Measurements from ENCODE around the gene CCDC146.
"Not testable (repeated sequence)": the region's sequence is repeated elsewhere in the genome, so short reads cannot be mapped to it uniquely, and the experiment has no call there.

CCDC146 gene

GRCh38 chr7:77152232-77152631 is 29.8 kb downstream of the CCDC146 start:
- DNase-seq, result not testable (repeated sequence)

DNA sequence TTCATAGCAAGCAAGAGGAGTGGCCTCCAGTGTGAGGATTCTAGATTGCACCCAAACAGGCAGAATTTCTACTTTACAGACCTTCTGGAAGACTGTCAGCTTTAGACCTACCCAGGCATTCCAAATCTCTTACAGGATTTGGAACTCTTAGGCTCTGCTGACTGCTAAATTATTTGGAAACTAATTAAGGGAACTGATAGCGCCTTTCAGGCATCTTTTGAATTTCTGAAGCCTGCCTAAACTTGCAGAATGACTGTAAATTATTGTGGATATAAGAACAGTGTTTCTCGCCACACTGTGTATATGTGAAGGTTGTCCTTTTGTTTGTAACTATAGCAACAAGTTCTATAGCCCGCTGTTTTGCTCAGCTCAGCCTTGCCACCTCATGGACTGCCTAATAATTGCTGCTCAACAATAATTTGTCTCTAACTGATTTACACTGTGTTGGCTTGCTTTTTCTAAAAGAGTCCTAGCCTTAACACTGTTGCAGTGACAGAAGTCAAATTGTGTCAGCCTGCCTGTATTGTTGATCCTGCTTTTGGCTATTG is 32.6 kb downstream of the CCDC146 start:
- DNase-seq, result peak in 1 of 2 donors; percentile 18

DNA sequence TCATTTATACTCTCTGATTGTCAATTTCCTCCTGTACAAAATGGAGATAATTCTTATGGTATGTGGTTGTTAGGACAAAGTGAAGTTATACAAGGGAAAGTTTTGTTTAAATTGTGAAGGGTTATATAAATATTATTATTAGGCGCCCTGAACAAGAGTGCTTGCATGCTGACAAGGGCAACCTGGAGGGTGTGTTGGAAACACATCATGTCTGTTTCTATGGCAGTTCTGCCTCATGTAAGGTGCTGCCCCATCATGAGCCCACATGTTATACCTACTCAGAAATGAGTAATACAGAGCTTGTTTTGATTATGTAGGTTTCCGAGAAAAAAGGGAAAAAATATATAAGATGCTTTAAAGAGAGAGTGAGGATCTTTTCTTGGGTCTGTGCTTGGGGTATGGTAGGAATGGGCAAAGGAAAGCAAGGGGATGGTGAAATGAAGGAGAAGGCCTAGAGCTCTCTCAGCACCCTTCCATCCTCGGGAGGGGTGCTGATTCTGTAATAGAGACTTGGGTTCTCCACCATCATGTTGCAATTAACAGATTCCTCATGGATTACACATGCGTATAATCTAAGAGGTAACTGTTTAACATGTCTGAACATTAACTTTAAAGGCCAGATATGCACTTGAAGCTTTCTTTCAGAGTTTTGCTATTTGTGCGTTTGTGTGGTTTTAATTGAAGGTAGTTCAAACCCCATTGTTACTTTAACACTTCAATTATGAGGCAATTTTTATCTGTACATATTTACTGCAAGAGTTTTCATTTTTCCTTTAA is 33.4 kb downstream of the CCDC146 start:
- DNase-seq, result peak in 1 of 2 donors; percentile 6

GRCh38 chr7:77157034-77157433 is 34.6 kb downstream of the CCDC146 start:
- DNase-seq, result not testable (repeated sequence)

- DNase-seq, result peak in 1 of 2 donors; percentile 8
Observed at GRCh38 chr7:77157446-77157845, 35.0 kb downstream of the CCDC146 start.

DNA sequence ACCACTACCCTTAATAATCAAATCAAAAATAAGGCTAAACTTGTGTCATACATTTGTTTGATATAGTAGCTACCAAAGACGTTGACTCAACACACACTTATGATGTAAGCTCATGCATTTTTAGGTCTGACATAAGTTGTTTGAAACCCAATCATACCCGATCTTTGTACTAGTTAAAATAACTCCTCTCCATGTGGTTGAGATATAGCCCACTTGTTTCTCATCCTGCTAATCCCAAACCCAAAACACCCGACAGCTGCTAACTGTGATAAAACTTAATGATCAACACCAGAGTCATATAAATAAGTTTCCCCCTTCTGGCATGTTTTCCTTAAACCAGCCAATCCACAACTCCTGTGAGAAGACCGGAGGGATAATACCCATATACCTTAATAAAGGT is 48.7 kb downstream of the CCDC146 start:
- DNase-seq, result not testable (repeated sequence)

DNA sequence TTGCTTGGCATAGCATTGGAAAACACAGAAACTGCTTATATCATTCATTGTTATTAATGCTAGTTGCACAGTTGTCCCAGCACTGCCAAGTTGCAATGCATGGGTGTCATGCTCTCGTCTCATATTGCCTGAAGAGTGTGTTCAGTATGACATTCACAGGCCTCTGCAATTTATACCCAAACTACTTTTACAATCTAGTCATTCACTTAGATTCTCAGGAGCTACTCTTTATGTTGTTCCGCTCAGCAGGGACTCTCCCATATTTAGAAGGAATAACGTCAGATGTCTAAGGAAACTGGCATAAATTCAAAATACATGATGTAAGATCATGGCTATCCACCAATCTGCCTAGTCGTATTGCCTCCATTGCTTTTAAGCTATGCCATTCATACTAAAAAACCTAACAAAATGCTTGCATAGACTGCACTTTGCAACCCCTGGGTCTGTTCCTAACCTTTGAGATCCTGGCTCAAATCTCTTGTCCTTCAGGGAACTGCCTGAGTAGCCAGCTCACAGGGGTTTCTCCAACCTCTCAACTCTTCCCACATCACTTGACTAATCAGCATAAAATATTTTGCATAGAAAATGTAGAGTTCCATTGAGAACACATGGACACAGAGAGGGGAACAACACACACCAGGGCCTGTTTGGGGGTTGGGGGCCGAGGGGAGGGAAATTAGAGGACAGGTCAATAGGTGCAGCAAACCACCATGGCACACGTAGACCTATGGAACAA is 50.2 kb downstream of the CCDC146 start:
- DNase-seq, result not testable (repeated sequence)

GRCh38 chr7:77174418-77174817 is 52.0 kb downstream of the CCDC146 start:
- DNase-seq, result not testable (repeated sequence)

DNA sequence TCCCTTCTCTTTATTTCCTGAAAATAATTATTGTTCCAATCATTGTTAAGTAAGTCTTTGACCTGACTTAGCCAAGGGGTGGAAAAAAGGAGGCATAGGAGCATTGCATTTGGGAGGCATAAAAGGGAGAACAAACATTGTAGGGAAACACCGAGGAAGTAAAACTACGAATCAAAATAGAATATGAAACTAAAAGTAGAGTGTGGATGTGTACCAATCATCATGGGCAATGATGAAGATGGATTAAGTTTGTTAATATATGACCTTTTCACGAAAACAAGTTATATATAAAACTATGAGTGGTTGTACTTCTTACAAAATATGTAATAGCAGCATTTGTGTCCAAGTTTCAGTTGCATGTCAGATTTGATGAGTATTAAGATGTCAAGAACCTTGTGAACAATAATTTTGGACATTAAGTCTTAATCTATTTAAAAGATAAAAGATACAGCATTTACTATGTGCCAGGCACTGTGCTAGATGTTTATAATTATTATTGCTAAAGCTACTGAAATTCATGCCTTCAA is 52.9 kb downstream of the CCDC146 start:
- DNase-seq, result not testable (repeated sequence)

DNA sequence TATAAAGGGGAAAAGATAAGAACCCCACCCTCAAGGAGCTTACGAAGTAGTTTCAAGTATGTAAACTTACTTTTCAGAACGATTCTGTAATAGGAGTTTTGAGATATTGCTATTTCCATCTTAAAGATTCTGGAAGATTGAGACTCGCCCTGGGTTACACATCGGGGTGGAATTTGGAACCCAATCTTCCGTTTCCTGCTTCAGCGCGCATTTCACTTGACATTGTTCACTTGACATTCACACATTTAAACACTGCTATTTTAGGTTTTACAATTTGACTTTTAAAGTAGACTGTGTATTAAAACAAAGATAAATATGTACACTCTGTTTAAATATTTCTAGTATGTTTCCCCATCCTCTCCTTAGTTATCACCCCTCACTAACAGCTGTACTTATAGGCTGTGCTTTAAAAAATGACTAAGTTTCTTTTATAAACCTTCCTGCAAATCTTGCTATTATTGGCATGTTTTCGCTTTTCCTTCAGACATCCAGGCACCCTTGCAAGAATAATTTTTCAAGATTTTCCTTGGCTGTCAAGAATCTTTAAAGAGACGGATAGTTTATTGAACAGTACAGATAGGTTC is 55.0 kb downstream of the CCDC146 start:
- DNase-seq, result not testable (repeated sequence)

DNA sequence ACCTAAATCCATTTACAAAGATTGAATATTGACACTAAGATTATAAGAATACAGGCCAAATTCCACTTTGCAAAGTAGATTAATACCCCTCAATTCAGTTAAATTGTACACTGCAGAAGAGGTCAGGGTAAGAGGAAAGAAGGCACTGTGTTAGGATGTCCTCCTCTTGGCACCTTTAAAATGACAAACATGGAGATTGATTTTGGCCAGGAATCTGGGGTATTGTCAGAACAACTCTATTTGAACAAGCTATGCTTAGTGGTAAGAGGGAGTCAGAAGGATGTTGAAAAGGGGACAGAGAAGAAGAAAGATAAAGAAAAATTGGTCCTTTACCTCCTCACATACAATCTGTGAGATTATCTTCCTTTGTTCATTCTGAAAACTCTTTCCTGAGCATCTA is 55.6 kb downstream of the CCDC146 start:
- DNase-seq, result not testable (repeated sequence)

DNA sequence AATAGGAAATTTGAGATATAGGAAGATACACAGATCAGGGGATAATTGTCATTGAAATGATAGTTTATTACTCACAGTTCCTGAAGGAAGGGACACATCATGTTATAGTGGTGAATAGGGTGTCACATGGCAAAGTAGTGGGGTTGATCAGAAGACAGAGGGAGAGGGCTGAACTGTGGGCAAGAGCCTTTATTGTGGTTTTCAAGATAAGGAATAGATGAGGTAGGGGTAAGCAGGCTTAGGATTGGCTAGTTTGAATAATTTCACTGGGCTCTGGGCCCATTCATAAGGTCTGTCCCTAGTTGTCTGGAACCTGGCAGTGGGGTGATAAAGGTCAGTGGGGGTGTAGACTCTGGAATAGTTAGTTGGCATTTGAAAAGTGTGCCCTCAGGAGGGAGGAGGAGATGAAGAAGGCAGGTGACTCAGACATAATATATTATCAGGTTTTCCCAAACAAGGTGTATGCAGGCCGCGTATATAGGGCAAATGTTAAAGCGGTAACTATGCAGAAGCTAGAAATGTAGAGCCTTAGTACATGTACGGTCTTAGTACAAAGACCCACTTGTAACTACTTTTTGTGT is 58.7 kb downstream of the CCDC146 start:
- no peak for DNase-seq

DNA sequence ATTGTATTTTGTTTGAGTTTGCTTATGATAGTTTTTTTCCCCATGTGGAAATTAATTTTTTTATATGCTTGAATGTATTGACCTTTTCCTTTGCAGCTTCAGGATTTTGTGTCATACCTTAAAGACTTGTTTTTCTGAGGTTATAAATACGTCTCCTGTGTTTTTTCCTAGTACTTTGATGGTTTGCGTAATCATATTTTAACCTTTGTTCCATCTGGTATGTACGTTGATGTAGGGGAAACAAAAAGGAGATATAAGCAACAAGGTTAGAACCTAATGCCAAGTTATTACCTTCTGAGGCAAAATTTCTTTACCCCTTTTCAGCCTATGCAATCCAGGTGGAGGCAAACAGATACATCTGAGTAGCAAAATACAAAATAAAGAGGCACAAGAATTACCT is 59.3 kb downstream of the CCDC146 start:
- no peak for DNase-seq

GRCh38 chr7:77182261-77182660 is 59.8 kb downstream of the CCDC146 start:
- DNase-seq, result no peak

DNA sequence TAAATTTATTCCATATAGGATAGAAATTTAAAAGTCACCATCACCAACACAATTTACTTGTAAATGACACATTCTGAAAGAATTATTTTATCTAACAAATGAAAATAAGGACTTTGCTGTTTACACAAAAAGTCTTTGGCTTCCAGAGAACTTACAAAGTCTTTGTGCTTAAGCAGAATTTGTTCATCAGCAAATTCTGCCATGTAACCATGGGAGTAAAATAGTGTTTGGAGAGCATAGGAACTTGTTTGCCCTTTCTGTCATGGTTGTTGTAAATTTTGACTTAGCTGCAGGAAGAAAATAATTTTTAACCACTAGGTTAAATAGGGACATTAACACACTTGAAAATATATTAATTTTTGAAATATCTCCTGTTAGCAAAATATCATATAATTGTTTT is 62.0 kb downstream of the CCDC146 start:
- DNase-seq, result no peak

GRCh38 chr7:77184990-77185389 is 62.6 kb downstream of the CCDC146 start:
- no peak for DNase-seq

GRCh38 chr7:77185866-77186265 is 63.5 kb downstream of the CCDC146 start:
- no peak for DNase-seq

GRCh38 chr7:77188731-77189437 is 66.5 kb downstream of the CCDC146 start:
- peak in 1 of 2 donors; percentile 14 for DNase-seq

- DNase-seq, result no peak
Observed at GRCh38 chr7:77197141-77197540, 74.7 kb downstream of the CCDC146 start.

DNA sequence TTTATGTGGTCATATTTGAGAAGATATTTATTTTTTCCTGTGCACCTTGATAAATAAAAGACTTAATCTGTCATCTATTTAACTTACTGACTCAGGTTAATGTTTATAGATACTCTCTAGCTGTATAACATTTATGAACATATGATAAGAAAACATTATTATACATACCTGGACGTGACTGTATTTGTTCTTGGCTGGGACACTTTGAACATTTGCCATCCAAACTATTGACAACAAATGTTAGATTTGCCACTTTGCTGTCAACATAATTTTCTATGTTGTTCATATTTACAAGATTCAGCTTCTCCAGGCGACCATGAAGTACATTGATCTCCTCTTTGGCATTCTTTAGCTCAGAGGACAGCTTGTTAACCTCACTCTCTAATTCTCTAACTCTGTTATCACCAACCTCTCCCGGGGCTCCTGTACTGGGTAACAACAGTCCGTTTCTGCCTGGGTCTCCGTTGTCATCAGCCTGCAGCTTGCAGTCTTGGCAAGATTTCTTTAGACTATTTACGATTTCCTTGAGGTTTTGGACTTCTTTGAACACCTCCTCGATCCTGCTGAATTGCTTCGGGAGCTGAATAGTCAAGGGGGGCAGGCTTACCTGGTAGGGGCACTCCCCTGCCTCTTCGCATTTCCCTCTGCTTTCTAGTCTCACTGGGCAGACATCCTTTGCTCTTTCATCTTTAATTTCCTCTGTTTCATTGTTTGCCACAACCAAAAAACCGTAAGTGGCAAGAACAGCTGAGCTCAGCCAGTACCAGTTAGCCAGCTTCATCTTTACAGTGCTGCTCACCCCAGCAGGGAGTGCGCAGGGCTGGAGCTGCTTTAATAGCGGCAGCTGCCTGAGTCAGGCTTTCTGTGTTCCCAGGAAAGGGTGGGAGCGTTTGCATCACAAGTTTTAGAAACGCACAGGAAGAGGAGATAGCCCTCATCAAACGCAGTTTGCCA is 76.9 kb downstream of the CCDC146 start, which contains the start of gene FGL2:
Gene FGL2, minus strand, starts transcription at position 807 of the 954 bp plus-strand sequence. Its CDS starts 26 bp downstream, at position 781.
- DNase-seq, result peak; percentile 46 to 56

GRCh38 chr7:77200542-77200941 is 78.1 kb downstream of the CCDC146 start:
- no peak for DNase-seq

Data from CD4-positive, alpha-beta T cell treated with Interferon alpha-2 for 1 hour (primary cell).